Hepatocyte (in vitro differentiated cells): ENCODE data around the gene SUMO3.

Experiments used
- CTCF ChIP-seq: fragments of 200-600 bp; sonication (generic); IDR thresholded peaks from 2 replicates; pipeline ENCODE4 v1.5.1; 2016; ENCODE audit warnings: antibody characterized with exemption, mild to moderate bottlenecking; ENCODE audit not compliant: poor library complexity
- EZH2 ChIP-seq: fragments of 200-600 bp; sonication (generic); IDR thresholded peaks from 2 replicates; pipeline ENCODE4 v1.6.1; 2016; ENCODE audit warnings: antibody characterized with exemption, mild to moderate bottlenecking, borderline replicate concordance

- TF ChIP-seq CTCF (no peak), EZH2 (no peak)
Observed at GRCh38 chr21:44758781-44759627, 58.9 kb downstream of the SUMO3 start.
